HL-60 (cell line): ENCODE data around the gene GPR171.

Experiments
- DNase-seq, 2 experiments: peaks; one replicate each; pipeline ENCODE4 v3.0.0-alpha.2; 2010 to 2020; ENCODE audit warnings: low read depth in 1 of 2, low spot score in 1 of 2
- H3K27ac ChIP-seq: fragments of 250-450 bp; sonication (Bioruptor Pico); replicated peaks from 2 replicates; pipeline ENCODE4 v1.5.1; 2020; ENCODE audit warnings: mild to moderate bottlenecking, moderate library complexity
- H3K27me3 ChIP-seq: fragments of 250-450 bp; sonication (Bioruptor Pico); 2 replicates; pipeline ENCODE4 v1.5.1; 2021; ENCODE audit warnings: mild to moderate bottlenecking, moderate library complexity; ENCODE audit not compliant: insufficient read depth, poor library complexity, severe bottlenecking
- H3K4me3 ChIP-seq: replicated peaks from 2 replicates; pipeline ENCODE4 v1.5.1; 2011; ENCODE audit warnings: mild to moderate bottlenecking, control low read depth, low read length; ENCODE audit not compliant: insufficient read depth
- CTCF ChIP-seq: IDR thresholded peaks from one replicate; pipeline ENCODE4 v1.5.1; 2011; ENCODE audit warnings: low read length, control low read depth, inconsistent platforms; ENCODE audit not compliant: insufficient read depth
- GABPA ChIP-seq: IDR thresholded peaks from 2 replicates; pipeline ENCODE4 v1.6.1; 2012; ENCODE audit warnings: low read depth
- POLR2AphosphoS5 ChIP-seq: IDR thresholded peaks from 2 replicates; pipeline ENCODE4 v1.6.1; 2012; ENCODE audit warnings: low read depth
- REST ChIP-seq: IDR thresholded peaks from 2 replicates; pipeline ENCODE4 v1.6.1; 2012; ENCODE audit warnings: low read depth; ENCODE audit not compliant: insufficient replicate concordance
- SPI1 ChIP-seq: IDR thresholded peaks from 2 replicates; pipeline ENCODE4 v1.6.1; 2012; ENCODE audit warnings: low read depth, mild to moderate bottlenecking, borderline replicate concordance

GPR171 gene

GRCh38 chr3:151197981-151198767, 4.8 kb downstream of the GPR171 start:
- Histone ChIP-seq H3K27me3 (no peaks in the 10 kb centered on the region), H3K27ac (no peak overlapping the region), H3K4me3 (no peak overlapping the region)
- no peak for TF ChIP-seq POLR2AphosphoS5
- no peak for TF ChIP-seq REST
- TF ChIP-seq CTCF: no peak
- no peak for TF ChIP-seq GABPA
- no peak for TF ChIP-seq SPI1
- DNase-seq: no peak

- no peak overlapping the region for H3K27ac ChIP-seq
- no peaks in the 10 kb centered on the region for H3K27me3 ChIP-seq
- TF ChIP-seq CTCF: no peak
- no peak for TF ChIP-seq REST
- no peak for TF ChIP-seq SPI1
- no peak for TF ChIP-seq GABPA
- TF ChIP-seq POLR2AphosphoS5: no peak
- H3K4me3 ChIP-seq: no peak overlapping the region
- no peak for DNase-seq
Measured at GRCh38 chr3:151197228-151197627, 5.8 kb downstream of the GPR171 start.

- H3K27me3 ChIP-seq: no peaks in the 10 kb centered on the region
- H3K4me3 ChIP-seq: no peak overlapping the region
- no peak overlapping the region for H3K27ac ChIP-seq
- DNase-seq: no peak
- TF ChIP-seq REST (no peak), GABPA (no peak), SPI1 (no peak), POLR2AphosphoS5 (no peak), CTCF (no peak)
Measured at GRCh38 chr3:151196434-151196833, 6.6 kb downstream of the GPR171 start.
